GM12878 (cell line): ENCODE results near the gene PISD. TPM values are rescaled to one million over a fixed set of nuclear protein-coding genes. Genes with fewer than 3 reads are reported as not detected.

Source experiments
- ATAC-seq: fragments of 200-7000 bp; cut with Tn5 transposase; 3 replicates; pipeline ENCODE4 v1.9.1; 2020; ENCODE audit warnings: mild to moderate bottlenecking, moderate library complexity
- BruUV-seq: library from RNA; stranded (reverse); fragments of 400-500 nt; replicated peaks from 2 replicates; lab custom pipeline; 2021; lab: Mats Ljungman, UMichigan
- CTCF ChIA-PET: fragments of 300-600 bp; sonication (Branson Sonifier 250); formaldehyde crosslinking; extraction: SDS; loops from one replicate; lab custom pipeline; 2021; ENCODE audit warnings: inconsistent platforms; lab: Yijun Ruan, JAX
- POLR2A ChIA-PET: fragments of 350-600 bp; formaldehyde crosslinking; extraction: SDS; loops from one replicate; lab custom pipeline; 2021; ENCODE audit warnings: inconsistent platforms; lab: Charles Lee
- RAD21 ChIA-PET: fragments of 300-600 bp; sonication (Branson Sonifier 250); formaldehyde crosslinking; loops from one replicate; lab custom pipeline; 2023; ENCODE audit warnings: antibody characterized with exemption; ENCODE audit not compliant: unreplicated experiment; lab: Charles Lee
- SMC1A ChIA-PET: fragments of 300-600 bp; sonication (Branson Sonifier 250); formaldehyde crosslinking; loops from one replicate; lab custom pipeline; 2023; ENCODE audit not compliant: unreplicated experiment, uncharacterized antibody; lab: Charles Lee
- DNase-seq: peaks from one replicate; pipeline ENCODE4 v3.0.0-alpha.2; 2011; ENCODE audit warnings: low read depth, low spot score
- FAIRE-seq: peaks from 3 replicates; lab custom pipeline; 2011; peaks lifted over from hg19 to GRCh38; lab: Jason Lieb, UNC
- H2AFZ ChIP-seq: 2 replicates; pipeline ENCODE4 v1.6.0; 2011; ENCODE audit warnings: low read depth, low read length, control low read depth; ENCODE audit not compliant: control insufficient read depth
- H3K27ac ChIP-seq: 2 replicates; pipeline ENCODE4 v1.5.1; 2011; ENCODE audit warnings: control low read depth; ENCODE audit not compliant: control insufficient read depth, insufficient read depth
- H3K27me3 ChIP-seq, 2 experiments: replicated peaks in 1 of 2; 2 replicates each; pipeline versions ENCODE4 v1.6.0 to v1.6.1; 2011; ENCODE audit warnings: low read length in 1 of 2; ENCODE audit not compliant: control insufficient read depth in 2 of 2, insufficient read depth in 2 of 2
- H3K36me3 ChIP-seq, 2 experiments: 2 replicates each; pipeline ENCODE4 v1.5.1; 2011; ENCODE audit warnings: low read length in 1 of 2; ENCODE audit not compliant: control insufficient read depth in 2 of 2, insufficient read depth in 2 of 2
- H3K4me1 ChIP-seq: 2 replicates; pipeline ENCODE4 v1.6.1; 2011; ENCODE audit warnings: mild to moderate bottlenecking, low read length, moderate library complexity, mixed read lengths; ENCODE audit not compliant: control insufficient read depth, insufficient read depth
- H3K4me2 ChIP-seq: 2 replicates; pipeline ENCODE4 v1.6.0; 2011; ENCODE audit warnings: control low read depth; ENCODE audit not compliant: control insufficient read depth, insufficient read depth
- H3K4me3 ChIP-seq: fragments of 200-600 bp; sonication (generic); 2 replicates; pipeline ENCODE4 v1.5.1; 2016
- H3K79me2 ChIP-seq: 2 replicates; pipeline ENCODE4 v1.6.0; 2011; ENCODE audit warnings: low read length; ENCODE audit not compliant: control insufficient read depth, insufficient read depth
- H3K9ac ChIP-seq: 2 replicates; pipeline ENCODE4 v1.8.0; 2011; ENCODE audit warnings: low read length, control low read depth, mixed read lengths; ENCODE audit not compliant: control insufficient read depth, insufficient read depth
- H3K9me3 ChIP-seq: replicated peaks from 3 replicates; pipeline ENCODE4 v1.5.1; 2011; ENCODE audit warnings: mild to moderate bottlenecking, low read length; ENCODE audit not compliant: control insufficient read depth, insufficient read depth
- H4K20me1 ChIP-seq: 2 replicates; pipeline ENCODE4 v1.6.0; 2011; ENCODE audit not compliant: control insufficient read depth, insufficient read depth
- CBX3 ChIP-seq: fragments of 200-600 bp; sonication (generic); IDR thresholded peaks from 2 replicates; pipeline ENCODE4 v1.6.1; 2016; ENCODE audit warnings: low read depth, borderline replicate concordance
- CHD2 ChIP-seq: IDR thresholded peaks from 2 replicates; pipeline ENCODE4 v1.6.1; 2011; ENCODE audit warnings: low read depth, low read length, improper control_type of control experiment, borderline replicate concordance
- CREM ChIP-seq: IDR thresholded peaks from 2 replicates; pipeline ENCODE4 v1.6.1; 2014; ENCODE audit warnings: antibody characterized with exemption, low read depth
- DPF2 ChIP-seq: fragments of 450-650 bp; IDR thresholded peaks from 2 replicates; pipeline ENCODE4 v1.6.1; 2017; ENCODE audit warnings: mild to moderate bottlenecking
- EZH2 ChIP-seq: IDR thresholded peaks from 2 replicates; pipeline ENCODE4 v1.6.1; 2012; ENCODE audit warnings: low read depth, mild to moderate bottlenecking, control low read depth, inconsistent platforms, low read length, borderline replicate concordance; ENCODE audit not compliant: control insufficient read depth
- HDAC6 ChIP-seq: fragments of 200-600 bp; sonication (generic); IDR thresholded peaks from one replicate; pipeline ENCODE4 v1.8.0; 2017; ENCODE audit warnings: antibody characterized with exemption; ENCODE audit not compliant: unreplicated experiment
- MAX ChIP-seq: IDR thresholded peaks from 2 replicates; pipeline ENCODE4 v1.6.1; 2012; ENCODE audit warnings: low read depth, low read length, improper control_type of control experiment
- PAX8 ChIP-seq: fragments of 450-650 bp; IDR thresholded peaks from 2 replicates; pipeline ENCODE4 v1.6.1; 2017; ENCODE audit warnings: mild to moderate bottlenecking, moderate library complexity
- POU2F2 ChIP-seq: IDR thresholded peaks from 3 replicates; pipeline ENCODE4 v1.6.1; 2011; ENCODE audit warnings: low read depth, mild to moderate bottlenecking, low read length, borderline replicate concordance
- RUNX3 ChIP-seq: IDR thresholded peaks from 2 replicates; pipeline ENCODE4 v1.6.1; 2012; ENCODE audit warnings: low read length, inconsistent platforms
- SIX5 ChIP-seq: IDR thresholded peaks from 2 replicates; pipeline ENCODE4 v1.6.1; 2011; ENCODE audit warnings: mild to moderate bottlenecking, low read depth, low read length, moderate library complexity; ENCODE audit not compliant: severe bottlenecking
- SUZ12 ChIP-seq: fragments of 200-600 bp; sonication (generic); IDR thresholded peaks from one replicate; pipeline ENCODE4 v1.6.1; 2018; ENCODE audit warnings: antibody characterized with exemption, mild to moderate bottlenecking; ENCODE audit not compliant: unreplicated experiment
- TAF1 ChIP-seq: IDR thresholded peaks from 2 replicates; pipeline ENCODE4 v1.6.1; 2011; ENCODE audit warnings: mild to moderate bottlenecking, low read depth, low read length, borderline replicate concordance
- TARDBP ChIP-seq: IDR thresholded peaks from 2 replicates; pipeline ENCODE4 v1.6.1; 2016; ENCODE audit warnings: borderline replicate concordance
- WRNIP1 ChIP-seq: IDR thresholded peaks from 2 replicates; pipeline ENCODE4 v1.6.1; 2011; ENCODE audit warnings: low read depth, low read length, improper control_type of control experiment, borderline replicate concordance
- ZBED1 ChIP-seq: IDR thresholded peaks from 2 replicates; pipeline ENCODE4 v1.6.1; 2016; ENCODE audit warnings: borderline replicate concordance
- WGBS: methylation state at CpG from one replicate; pipeline ENCODE4 v1.1.6; 2016; ENCODE audit warnings: low lambda C conversion rate; ENCODE audit not compliant: insufficient replicate concordance, insufficient coverage; ENCODE audit errors: missing lambda C conversion rate; 5-methylcytosine and 5-hydroxymethylcytosine counted together
- in situ Hi-C: fragments of 300-500 bp; cut with MboI; formaldehyde crosslinking; loops from 9 replicates; pipeline ENCODE4 v1.14.3; 2018; ENCODE audit warnings: mixed read lengths
- intact Hi-C: fragments of 100-400 bp; cut with micrococcal nuclease; formaldehyde crosslinking; loops from one replicate; pipeline ENCODE4 v1.14.2; 2022; ENCODE audit not compliant: unreplicated experiment
- polyA plus RNA-seq, 11 experiments: library from polyadenylated mRNA; depleted of rRNA in 4 of 11; unstranded in 6 of 11; stranded (reverse) in 5 of 11; fragments of >200 nt; fragmentation: Nextera tagmentation in 4 of 11; fragmentation: Illumina TruSeq in 1 of 11; extraction: Ambion mirVana in 4 of 11; extraction: Trizol in 1 of 11; gene quantifications; 1 replicate in 1 of 11; 2 replicates in 10 of 11; pipeline versions ENCODE4 v1.2.1 to v1.2.3, GENCODE V29; 2011 to 2016; ENCODE audit warnings: inconsistent platforms in 2 of 11, missing spikeins in 2 of 11, low read depth in 1 of 11
- total RNA-seq, 4 experiments: library from RNA; depleted of rRNA in 3 of 4; stranded (reverse); fragments of >200 nt in 3 of 4; fragmentation: Illumina TruSeq in 1 of 4; extraction: Trizol in 1 of 4; gene quantifications; 2 replicates each; pipeline versions ENCODE4 v1.2.1 to v1.2.3, GENCODE V29; 2013 to 2021

The PISD gene
- total and polyA plus RNA-seq, 10 of the 15 experiments (the other 5 are each of a cell fraction or from before 2014, with no cell fraction given) = 25.8 to 62.7 (median 45.8) TPM

- Histone ChIP-seq H2AFZ (no peak overlapping the region), H3K4me2 (no peak overlapping the region), H3K27me3 (no peaks in the 10 kb centered on the region), H3K4me3 (no peak overlapping the region), H3K9me3 (no peaks in the 10 kb centered on the region), H4K20me1 (no peaks in the 10 kb centered on the region), H3K79me2 (no peaks in the 10 kb centered on the region), H3K9ac (no peak overlapping the region), H3K27ac (no peak overlapping the region), H3K36me3 (peaks cover 15 to 29% of the 10 kb centered on the region in 2 experiments), H3K4me1 (no peaks in the 10 kb centered on the region)
- DNase-seq = no peak
- TF ChIP-seq EZH2 (no peak), DPF2 (no peak), POU2F2 (no peak), SUZ12 (no peak), ZBED1 (no peak), TARDBP (no peak), HDAC6 (no peak), TAF1 (no peak), CHD2 (no peak), WRNIP1 (no peak), PAX8 (no peak), CBX3 (no peak), MAX (no peak), SIX5 (no peak), CREM (no peak), RUNX3 (no peak)
- SMC1A ChIA-PET = no interaction called here
- CTCF ChIA-PET = no interaction called here
- RAD21 ChIA-PET = no interaction called here
- in situ Hi-C loops (no loop called here), intact Hi-C loops (no loop called here)
- BruUV-seq = no TSS peak
- POLR2A ChIA-PET = interaction anchor here (0.5 to 1.2 kb wide), 2 partner anchors 30 to 37 kb away, joined by 3 read pairs; no protein-coding TSS in a partner anchor
- FAIRE-seq = no peak
- ATAC-seq = no peak
- 85% methylated on average over 10 of the region's 10 CpGs for WGBS
Measured at GRCh38 chr22:31603081-31603525, 58.9 kb downstream of the PISD start.
